Endothelial cell of umbilical vein (primary cell): ENCODE data around the gene HTR7. TPM values are rescaled to one million over a fixed set of nuclear protein-coding genes. Genes with fewer than 3 reads are reported as not detected.

Experiments
- BruUV-seq: library from RNA; stranded (reverse); fragments of 400-500 nt; replicated peaks from 2 replicates; lab custom pipeline; 2021; lab: Mats Ljungman, UMichigan
- CTCF ChIA-PET: fragments of 300-600, 350-600 bp; sonication (Branson Sonifier 250); formaldehyde crosslinking; loops from one replicate; lab custom pipeline; 2021; ENCODE audit warnings: antibody characterized with exemption, inconsistent platforms; lab: Charles Lee
- POLR2A ChIA-PET: fragments of 300-600, 350-600 bp; sonication (Branson Sonifier 250); formaldehyde crosslinking; loops from one replicate; lab custom pipeline; 2021; ENCODE audit warnings: antibody characterized with exemption, inconsistent platforms; lab: Charles Lee
- DNase-seq: peaks from one replicate; pipeline ENCODE4 v3.0.0-alpha.2; 2011; ENCODE audit warnings: low read depth, low spot score
- FAIRE-seq: peaks from 2 replicates; lab custom pipeline; 2011; peaks lifted over from hg19 to GRCh38; lab: Jason Lieb, UNC
- H2AFZ ChIP-seq: 2 replicates; pipeline ENCODE4 v1.6.0; 2012; ENCODE audit warnings: low read depth, low read length, control low read depth, inconsistent platforms
- H3K27ac ChIP-seq: 2 replicates; pipeline ENCODE4 v1.5.1; 2011; ENCODE audit warnings: low read depth, mild to moderate bottlenecking, control low read depth, low read length, moderate library complexity; ENCODE audit not compliant: insufficient read depth
- H3K27me3 ChIP-seq, 2 experiments: 2 replicates each; pipeline versions ENCODE4 v1.6.0 to v1.6.1; 2011; ENCODE audit warnings: low read length in 2 of 2, mixed read lengths in 1 of 2; ENCODE audit not compliant: control insufficient read depth in 2 of 2, insufficient read depth in 2 of 2
- H3K36me3 ChIP-seq, 2 experiments: 2 replicates in 1 of 2; 3 replicates in 1 of 2; pipeline ENCODE4 v1.5.1; 2011; ENCODE audit warnings: low read length in 2 of 2, mild to moderate bottlenecking in 1 of 2, moderate library complexity in 1 of 2; ENCODE audit not compliant: control insufficient read depth in 2 of 2, insufficient read depth in 2 of 2; ENCODE audit errors: extremely low read depth in 1 of 2
- H3K4me1 ChIP-seq: 3 replicates; pipeline ENCODE4 v1.5.1; 2011; ENCODE audit warnings: mild to moderate bottlenecking, low read length; ENCODE audit not compliant: control insufficient read depth, insufficient read depth; ENCODE audit errors: extremely low read depth
- H3K4me2 ChIP-seq: 2 replicates; pipeline ENCODE4 v1.6.1; 2011; ENCODE audit warnings: low read length, control low read depth, mixed read lengths; ENCODE audit not compliant: insufficient read depth
- H3K4me3 ChIP-seq, 3 experiments: fragments of 200-600 bp in 1 of 3; sonication (generic), shearing (Covaris generic) in 1 of 3; replicated peaks in 1 of 3; 2 replicates each; pipeline ENCODE4 v1.5.1; 2011 to 2016; ENCODE audit warnings: control low read depth in 3 of 3, low read length in 3 of 3, mild to moderate bottlenecking in 2 of 3, inconsistent platforms in 1 of 3, low read depth in 1 of 3, moderate library complexity in 1 of 3; ENCODE audit not compliant: insufficient read depth in 1 of 3
- H3K79me2 ChIP-seq: 2 replicates; pipeline ENCODE4 v1.6.0; 2012; ENCODE audit warnings: low read length, inconsistent platforms; ENCODE audit not compliant: control insufficient read depth, insufficient read depth
- H3K9ac ChIP-seq: replicated peaks from 2 replicates; pipeline ENCODE3; 2011; ENCODE audit warnings: low read length, control low read depth; ENCODE audit not compliant: insufficient read depth; ENCODE audit errors: extremely low read depth
- H3K9me1 ChIP-seq: replicated peaks from 3 replicates; pipeline ENCODE4 v1.6.0; 2011; ENCODE audit warnings: mild to moderate bottlenecking, low read length; ENCODE audit not compliant: control insufficient read depth, insufficient read depth; ENCODE audit errors: extremely low read depth
- H3K9me3 ChIP-seq: replicated peaks from 2 replicates; pipeline ENCODE4 v1.5.1; 2012; ENCODE audit warnings: low read length, inconsistent platforms; ENCODE audit not compliant: control insufficient read depth, insufficient read depth
- H4K20me1 ChIP-seq: replicated peaks from 2 replicates; pipeline ENCODE3; 2011; ENCODE audit warnings: mild to moderate bottlenecking, low read length; ENCODE audit not compliant: control insufficient read depth, insufficient read depth; ENCODE audit errors: extremely low read depth
- CTCF ChIP-seq, 2 donors: IDR thresholded peaks; 1 replicate in 1 of 2; 2 replicates in 1 of 2; pipeline ENCODE4 v1.5.1; 2011; ENCODE audit warnings: low read length in 2 of 2, mild to moderate bottlenecking in 2 of 2, moderate library complexity in 2 of 2, control low read depth in 1 of 2, inconsistent platforms in 1 of 2, low read depth in 1 of 2; ENCODE audit not compliant: insufficient read depth in 1 of 2; ENCODE audit errors: extremely low read depth in 1 of 2
- EZH2 ChIP-seq: IDR thresholded peaks from 2 replicates; pipeline ENCODE4 v1.6.1; 2012; ENCODE audit warnings: borderline replicate concordance, low read depth, mild to moderate bottlenecking, moderate library complexity, low read length, inconsistent platforms; ENCODE audit not compliant: severe bottlenecking
- FOS ChIP-seq: IDR thresholded peaks from 2 replicates; pipeline ENCODE4 v1.6.1; 2011; ENCODE audit warnings: mild to moderate bottlenecking, low read length, moderate library complexity, borderline replicate concordance; ENCODE audit not compliant: insufficient read depth
- GATA2 ChIP-seq: IDR thresholded peaks from 2 replicates; pipeline ENCODE4 v1.7.0; 2011; ENCODE audit warnings: low read depth, mild to moderate bottlenecking, moderate library complexity, mixed read lengths, low read length; ENCODE audit not compliant: insufficient read length, insufficient read depth
- JUN ChIP-seq: IDR thresholded peaks from 2 replicates; pipeline ENCODE4 v1.6.1; 2011; ENCODE audit warnings: borderline replicate concordance, low read depth; ENCODE audit not compliant: insufficient read length, insufficient read depth
- MAX ChIP-seq: IDR thresholded peaks from 2 replicates; pipeline ENCODE4 v1.6.1; 2011; ENCODE audit not compliant: insufficient read depth, insufficient read length
- MYC ChIP-seq: IDR thresholded peaks from one replicate; pipeline ENCODE4 v1.6.1; 2011; ENCODE audit warnings: mild to moderate bottlenecking, low read depth, low read length
- POLR2A ChIP-seq: IDR thresholded peaks from 2 replicates; pipeline ENCODE4 v1.6.1; 2012; ENCODE audit warnings: low read depth, mild to moderate bottlenecking, control low read depth, low read length
- POLR2AphosphoS5 ChIP-seq: IDR thresholded peaks from 2 replicates; pipeline ENCODE4 v1.6.1; 2012; ENCODE audit warnings: low read depth, mild to moderate bottlenecking, control low read depth, low read length, moderate library complexity; ENCODE audit not compliant: insufficient read depth
- dilution Hi-C: fragments of 300-500 bp; cut with MboI; formaldehyde crosslinking; loops from one replicate; pipeline ENCODE4 v1.15.0; 2019; ENCODE audit warnings: low sequenced_read_pairs; ENCODE audit not compliant: extremely low pct_ligation_motif_present
- intact Hi-C: fragments of 100-400 bp; cut with micrococcal nuclease; formaldehyde crosslinking; loops from one replicate; pipeline ENCODE4 v1.10.0; 2022
- polyA plus RNA-seq, 4 experiments: library from polyadenylated mRNA; depleted of rRNA in 3 of 4; stranded (reverse) in 3 of 4; unstranded in 1 of 4; fragments of >200 nt; gene quantifications; 2 replicates each; pipeline versions ENCODE4 v1.2.1 to v1.2.3, GENCODE V29; 2011 to 2012; ENCODE audit warnings: missing spikeins in 1 of 4
- total RNA-seq: library from RNA; stranded (reverse); gene quantifications from 2 replicates; pipeline ENCODE4 v1.2.3, GENCODE V29; 2021

The HTR7 gene
- total and polyA plus RNA-seq, 2 donors (not counting 3 experiments of a cell fraction or from before 2014, with no cell fraction given), result 0.01 to 0.22 TPM

GRCh38 chr10:90732581-90732980 lies 125.3 kb downstream of the HTR7 start:
- no TSS peak for BruUV-seq
- H3K4me2 ChIP-seq, result no peak overlapping the region
- dilution Hi-C loops, result no loop called here
- TF ChIP-seq POLR2A (no peak), CTCF (IDR thresholded peaks at IDR 0.05; ENCODE audit: extremely low read depth in 1 of 2, insufficient read depth in 1 of 2, low read depth in 1 of 2, low read length in 2 of 2) (no peak), GATA2 (no peak), JUN (no peak), MAX (no peak), POLR2AphosphoS5 (no peak), MYC (no peak), EZH2 (no peak), FOS (no peak)
- FAIRE-seq (no peak), DNase-seq (no peak)
- ChIA-PET POLR2A (no interaction called here), CTCF (no interaction called here)
- no peaks in the 10 kb centered on the region for H3K9me1 ChIP-seq
- H3K9me3 ChIP-seq, result no peaks in the 10 kb centered on the region
- no peaks in the 10 kb centered on the region for H3K79me2 ChIP-seq
- no peak overlapping the region for H3K9ac ChIP-seq
- intact Hi-C loops, result no loop called here
- no peaks in the 10 kb centered on the region for H3K4me1 ChIP-seq
- H3K27ac ChIP-seq, result no peak overlapping the region
- peaks cover 2 to 3% of the 10 kb centered on the region in 2 experiments for H3K27me3 ChIP-seq
- H3K4me3 ChIP-seq, result no peak overlapping the region
- H2AFZ ChIP-seq, result no peak overlapping the region
- H3K36me3 ChIP-seq, result no peaks in the 10 kb centered on the region
- H4K20me1 ChIP-seq, result no peaks in the 10 kb centered on the region
